ENCODE measurements around the gene POF1B. TPM values are rescaled to one million over a fixed set of nuclear protein-coding genes. Genes with fewer than 3 reads are reported as not detected.

The POF1B gene
- total RNA-seq, 1 donor from 2014 or later: 18.7 TPM

DNA sequence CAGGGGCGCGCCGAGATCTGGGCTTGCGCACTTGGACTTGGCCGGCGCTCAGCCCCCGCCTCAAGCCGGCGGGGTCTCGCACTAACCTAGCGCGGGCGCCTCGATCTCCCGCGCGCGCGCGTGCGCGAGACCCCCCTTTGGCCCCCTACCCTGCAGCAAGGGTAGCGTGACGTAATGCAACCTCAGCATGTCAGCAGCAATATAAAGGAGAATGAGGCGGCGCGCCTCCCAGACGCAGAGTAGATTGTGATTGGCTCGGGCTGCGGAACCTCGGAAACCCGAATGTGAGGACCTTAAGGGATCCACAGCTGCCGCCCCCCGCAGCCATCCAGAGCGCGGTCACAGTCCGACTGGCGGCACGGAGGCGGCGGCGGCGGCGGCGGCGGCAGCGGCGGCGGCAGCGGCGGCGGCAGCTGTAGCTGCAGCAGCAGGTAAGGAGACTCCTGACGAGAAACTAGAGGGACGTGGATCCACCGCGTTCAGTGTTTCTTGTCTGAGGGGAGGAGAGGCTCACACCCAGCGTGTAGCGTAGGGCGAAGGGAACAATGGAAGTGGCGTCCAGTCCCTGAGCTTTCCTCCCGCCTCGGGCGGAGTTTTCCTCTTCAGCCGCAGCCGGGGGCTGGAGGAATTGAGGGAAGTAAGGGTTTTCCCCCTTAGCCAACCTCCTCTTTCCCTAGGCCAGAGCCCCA lies 135.6 kb downstream of the POF1B start, which contains the start of the genes SATL1 and ZNF711:
Gene SATL1, minus strand, starts transcription at position 19 of the 689 bp plus-strand sequence. CDS start 134,811 bp downstream, outside the sequence.
Gene ZNF711, plus strand, starts transcription at position 231 of the 689 bp plus-strand sequence. CDS start 3,582 bp downstream, outside the sequence.
- Histone ChIP-seq H3K27ac (peak within 1 kb of the TSS; percentile 17), H3K36me3 (no peaks in the 10 kb centered on the region), H3K4me3 (peak within 1 kb of the TSS; percentile 53 to 54), H3K4me1 (no peaks in the 10 kb centered on the region), H3K9me3 (no peaks in the 10 kb centered on the region), H3K27me3 (no peaks in the 10 kb centered on the region)
- intact Hi-C loops (cut with DNase I): no loop called here
- no peak for DNase-seq (ENCODE audit: extremely low spot score in 2 of 2)
- TF ChIP-seq POLR2A (IDR thresholded peaks at IDR 0.05): no peak
- TF ChIP-seq POLR2AphosphoS5 (IDR thresholded peaks at IDR 0.05; ENCODE audit: insufficient read depth in 1 of 2, low read depth in 1 of 2): no peak
- TF ChIP-seq, protein P1, sequence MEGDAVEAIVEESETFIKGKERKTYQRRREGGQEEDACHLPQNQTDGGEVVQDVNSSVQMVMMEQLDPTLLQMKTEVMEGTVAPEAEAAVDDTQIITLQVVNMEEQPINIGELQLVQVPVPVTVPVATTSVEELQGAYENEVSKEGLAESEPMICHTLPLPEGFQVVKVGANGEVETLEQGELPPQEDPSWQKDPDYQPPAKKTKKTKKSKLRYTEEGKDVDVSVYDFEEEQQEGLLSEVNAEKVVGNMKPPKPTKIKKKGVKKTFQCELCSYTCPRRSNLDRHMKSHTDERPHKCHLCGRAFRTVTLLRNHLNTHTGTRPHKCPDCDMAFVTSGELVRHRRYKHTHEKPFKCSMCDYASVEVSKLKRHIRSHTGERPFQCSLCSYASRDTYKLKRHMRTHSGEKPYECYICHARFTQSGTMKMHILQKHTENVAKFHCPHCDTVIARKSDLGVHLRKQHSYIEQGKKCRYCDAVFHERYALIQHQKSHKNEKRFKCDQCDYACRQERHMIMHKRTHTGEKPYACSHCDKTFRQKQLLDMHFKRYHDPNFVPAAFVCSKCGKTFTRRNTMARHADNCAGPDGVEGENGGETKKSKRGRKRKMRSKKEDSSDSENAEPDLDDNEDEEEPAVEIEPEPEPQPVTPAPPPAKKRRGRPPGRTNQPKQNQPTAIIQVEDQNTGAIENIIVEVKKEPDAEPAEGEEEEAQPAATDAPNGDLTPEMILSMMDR (IDR thresholded peaks at IDR 0.05): no peak

DNA sequence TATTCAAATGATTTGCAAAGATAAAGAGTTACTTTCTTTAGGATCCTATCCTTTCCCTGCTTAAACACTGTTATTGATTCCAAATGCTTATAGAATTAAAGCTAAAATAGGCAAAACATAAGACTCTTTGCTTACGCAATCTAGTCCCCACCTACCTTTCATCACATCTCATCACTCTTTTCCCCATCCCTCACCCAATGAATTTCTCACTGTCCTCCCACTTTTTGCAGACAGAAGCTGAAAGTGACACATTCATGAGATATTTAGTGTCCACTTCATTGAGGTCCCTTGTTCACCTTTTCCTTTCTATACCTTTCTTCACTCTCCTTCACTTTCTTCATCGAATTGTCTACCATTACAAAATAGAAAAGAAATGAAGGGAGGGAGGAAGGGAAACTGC lies 136.3 kb downstream of the POF1B start:
- H3K4me1 ChIP-seq: no peaks in the 10 kb centered on the region
- DNase-seq (ENCODE audit: extremely low spot score in 2 of 2): no peak
- peak overlapping the region in 1 of 2 donors; percentile 53 for H3K4me3 ChIP-seq
- H3K9me3 ChIP-seq: no peaks in the 10 kb centered on the region
- TF ChIP-seq, protein P1 (IDR thresholded peaks at IDR 0.05): no peak
- TF ChIP-seq POLR2AphosphoS5 (IDR thresholded peaks at IDR 0.05; ENCODE audit: insufficient read depth in 1 of 2, low read depth in 1 of 2) (no peak), POLR2A (IDR thresholded peaks at IDR 0.05) (no peak)
- intact Hi-C loops (cut with DNase I): no loop called here
- no peaks in the 10 kb centered on the region for H3K36me3 ChIP-seq
- no peak overlapping the region for H3K27ac ChIP-seq
- H3K27me3 ChIP-seq: no peaks in the 10 kb centered on the region

Other genes with a start within 250 kb of the POF1B start
- not detected for gene SATL1, start 135.9 kb downstream of the POF1B start, total RNA-seq
- gene ZNF711, start 135.7 kb downstream of the POF1B start, total RNA-seq: 2.2 TPM